T-cell (primary cell): Measurements from ENCODE around the gene MYH9. TPM values are rescaled to one million over a fixed set of nuclear protein-coding genes. Genes with fewer than 3 reads are reported as not detected.

ENCODE experiments used
- ATAC-seq, 4 experiments: fragments of 200-7000 bp in 3 of 4; fragments of 150-1000 bp in 1 of 4; cut with Tn5 transposase; replicated peaks in 1 of 4; 1 replicate in 3 of 4; 2 replicates in 1 of 4; pipeline ENCODE4 v1.10.0; 2021; ENCODE audit warnings: moderate library complexity in 3 of 4, mild to moderate bottlenecking in 2 of 4, moderate number of reproducible peaks in 1 of 4
- CTCF ChIA-PET, 2 donors: fragments of 300-600 bp; sonication (Branson Sonifier 250); formaldehyde crosslinking; loops; one replicate each; lab custom pipeline; 2022; ENCODE audit warnings: antibody characterized with exemption in 2 of 2; lab: Charles Lee
- POLR2A ChIA-PET, 2 donors: fragments of 300-600 bp; sonication (Branson Sonifier 250); formaldehyde crosslinking; loops; one replicate each; lab custom pipeline; 2022; ENCODE audit warnings: antibody characterized with exemption in 2 of 2; lab: Charles Lee
- DNase-seq, 35 experiments: peaks; one replicate each; pipeline versions ENCODE4 v3.0.0 to v3.0.0-alpha.2; 2013 to 2023
- H3K27ac ChIP-seq: one replicate; pipeline ENCODE4 v1.5.1; 2013; ENCODE audit warnings: low read length
- H3K27me3 ChIP-seq, 2 experiments: replicated peaks in 1 of 2; 1 replicate in 1 of 2; 2 replicates in 1 of 2; pipeline versions ENCODE4 v1.6.1 to v1.7.0; 2013; ENCODE audit warnings: low read length in 1 of 2, mixed read lengths in 1 of 2; ENCODE audit not compliant: control insufficient read depth in 2 of 2, insufficient read depth in 2 of 2; ENCODE audit errors: extremely low read depth in 1 of 2
- H3K36me3 ChIP-seq, 2 donors: 1 replicate in 1 of 2; 2 replicates in 1 of 2; pipeline versions ENCODE4 v1.6.1 to v1.7.0; 2013; ENCODE audit warnings: low read length in 1 of 2; ENCODE audit not compliant: control insufficient read depth in 2 of 2, insufficient read depth in 1 of 2; ENCODE audit errors: extremely low read depth in 1 of 2
- H3K4me1 ChIP-seq, 2 experiments: 1 replicate in 1 of 2; 2 replicates in 1 of 2; pipeline versions ENCODE4 v1.6.1 to v1.7.0; 2013; ENCODE audit warnings: low read length in 2 of 2, mixed read lengths in 1 of 2; ENCODE audit not compliant: insufficient read depth in 2 of 2, control insufficient read depth in 1 of 2; ENCODE audit errors: extremely low read depth in 1 of 2
- H3K4me3 ChIP-seq, 2 donors: 1 replicate in 1 of 2; 2 replicates in 1 of 2; pipeline versions ENCODE4 v1.5.1 to v1.7.0; 2013; ENCODE audit warnings: mild to moderate bottlenecking in 2 of 2, low read length in 1 of 2, moderate library complexity in 1 of 2; ENCODE audit not compliant: control insufficient read depth in 1 of 2; ENCODE audit errors: extremely low read depth in 1 of 2
- H3K9me3 ChIP-seq: 2 replicates; pipeline ENCODE4 v1.7.0; 2013
- H3K27ac Mint-ChIP-seq, 2 donors: one replicate each; pipeline ENCODE4 v1.8.0; 2020 to 2021; ENCODE audit warnings: mild to moderate bottlenecking in 2 of 2, mixed read lengths in 2 of 2
- H3K27me3 Mint-ChIP-seq, 2 donors: one replicate each; pipeline ENCODE4 v1.8.0; 2021 to 2022; ENCODE audit warnings: mixed read lengths in 2 of 2
- H3K36me3 Mint-ChIP-seq: one replicate; pipeline ENCODE4 v1.8.0; 2021; ENCODE audit warnings: mixed read lengths
- H3K4me1 Mint-ChIP-seq, 3 donors: one replicate each; pipeline ENCODE4 v1.8.0; 2020 to 2022; ENCODE audit warnings: mixed read lengths in 3 of 3, mild to moderate bottlenecking in 1 of 3
- H3K4me3 Mint-ChIP-seq, 3 donors: one replicate each; pipeline ENCODE4 v1.8.0; 2020 to 2022; ENCODE audit warnings: mild to moderate bottlenecking in 3 of 3, mixed read lengths in 3 of 3, moderate library complexity in 3 of 3
- H3K9me3 Mint-ChIP-seq, 3 donors: one replicate each; pipeline ENCODE4 v1.8.0; 2020 to 2022; ENCODE audit warnings: mixed read lengths in 3 of 3
- WGBS: methylation state at CpG from one replicate; pipeline ENCODE4 v1.1.5; 2013; ENCODE audit warnings: missing lambda C conversion rate; ENCODE audit not compliant: insufficient coverage; 5-methylcytosine and 5-hydroxymethylcytosine counted together
- total RNA-seq, 35 experiments: library from RNA in 6 of 35; stranded (reverse) in 6 of 35; fragments of 120-200 nt in 1 of 35; gene quantifications; one replicate each; pipeline versions ENCODE4 v1.2.1 to v1.2.4 and lab custom pipeline; 2013 to 2026

MYH9 gene
- total RNA-seq, 5 donors from 2014 or later (not counting 1 experiment from before 2014, with no cell fraction given): 816 to 1,109 (median 896) TPM

DNA sequence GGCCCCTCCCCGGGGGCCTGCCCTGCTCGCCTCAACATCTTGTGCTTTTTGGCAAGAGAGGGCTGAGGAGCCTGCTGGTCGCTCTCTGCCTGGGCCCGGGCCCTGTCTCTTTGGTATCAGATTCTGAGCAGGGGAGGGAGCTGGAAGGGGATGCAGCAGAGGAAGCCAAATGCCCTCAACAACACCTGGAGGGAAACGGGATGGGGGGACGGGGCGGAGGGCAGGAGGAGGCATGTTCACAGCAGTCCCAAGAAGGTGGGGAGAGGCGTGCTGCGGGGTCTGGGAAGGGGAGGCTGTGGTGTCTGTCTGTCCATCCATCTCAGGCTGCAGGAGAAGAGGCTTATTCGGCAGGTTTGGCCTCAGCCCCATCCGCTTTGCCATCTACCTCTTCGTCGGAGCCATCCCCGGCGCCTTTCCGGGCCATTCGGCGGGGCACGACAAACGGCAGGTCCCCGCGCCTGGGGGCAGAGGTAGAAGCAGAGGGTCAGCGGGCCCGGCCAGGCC is 105.4 kb downstream of the MYH9 start:
- no peak overlapping the region for H3K4me3 Mint-ChIP-seq
- no peak for ATAC-seq
- DNase-seq: no peak
- Histone ChIP-seq H3K4me3 (no peak overlapping the region), H3K4me1 (peaks cover 2 to 29% of the 10 kb centered on the region in 2 experiments), H3K9me3 (no peaks in the 10 kb centered on the region), H3K27me3 (no peaks in the 10 kb centered on the region), H3K36me3 (peaks cover 24 to 66% of the 10 kb centered on the region in 2 donors), H3K27ac (no peak overlapping the region)
- no peaks in the 10 kb centered on the region for H3K27me3 Mint-ChIP-seq
- no peaks in the 10 kb centered on the region for H3K9me3 Mint-ChIP-seq
- H3K4me1 Mint-ChIP-seq: peaks cover 19 to 22% (median 20%) of the 10 kb centered on the region in 3 donors
- ChIA-PET POLR2A (no interaction called here), CTCF (no interaction called here)
- 96% methylated on average over 18 of the region's 24 CpGs for WGBS
- H3K27ac Mint-ChIP-seq: no peak overlapping the region
- peaks cover 49% of the 10 kb centered on the region for H3K36me3 Mint-ChIP-seq

DNA sequence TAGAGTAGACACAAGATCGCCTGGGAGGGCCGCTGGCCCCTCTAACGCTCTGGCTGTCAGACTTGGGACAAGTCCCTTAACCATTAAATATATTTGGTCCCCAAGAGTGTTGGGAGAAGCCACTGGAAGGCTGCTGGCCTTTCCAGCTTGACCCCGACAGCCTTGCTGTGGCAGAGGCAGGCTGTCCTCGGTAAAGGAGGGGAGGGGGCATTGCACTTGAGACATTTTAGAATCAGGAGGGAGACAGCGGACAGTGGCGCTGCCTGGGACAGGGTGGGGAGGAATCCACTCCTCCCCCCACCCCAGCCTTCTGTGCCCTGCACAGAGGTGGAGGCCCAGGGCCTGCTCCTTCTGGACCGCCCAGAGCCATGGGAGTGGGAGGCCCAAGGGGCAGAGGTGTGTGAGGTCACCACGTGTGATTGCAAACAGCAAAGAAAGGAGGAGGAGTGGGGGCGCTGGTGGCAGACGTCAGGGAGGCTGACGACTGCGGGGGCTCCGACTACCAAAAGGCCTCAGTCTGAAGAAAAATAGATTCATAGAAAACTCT is 105.9 kb downstream of the MYH9 start:
- Mint-ChIP-seq H3K4me1 (peaks cover 16 to 20% (median 18%) of the 10 kb centered on the region in 3 donors), H3K4me3 (no peak overlapping the region), H3K9me3 (no peaks in the 10 kb centered on the region), H3K27ac (peak overlapping the region in 1 of 2 donors; percentile 34), H3K27me3 (no peaks in the 10 kb centered on the region), H3K36me3 (peaks cover 45% of the 10 kb centered on the region)
- ATAC-seq (no peak), DNase-seq (no peak)
- no peaks in the 10 kb centered on the region for H3K27me3 ChIP-seq
- CTCF ChIA-PET: no interaction called here
- no peak overlapping the region for H3K4me3 ChIP-seq
- H3K9me3 ChIP-seq: no peaks in the 10 kb centered on the region
- POLR2A ChIA-PET: no interaction called here
- H3K27ac ChIP-seq: no peak overlapping the region
- WGBS: 93% methylated on average over 6 of the region's 14 CpGs
- H3K4me1 ChIP-seq: peaks cover 4 to 28% of the 10 kb centered on the region in 2 experiments
- peaks cover 24 to 61% of the 10 kb centered on the region in 2 donors for H3K36me3 ChIP-seq

DNA sequence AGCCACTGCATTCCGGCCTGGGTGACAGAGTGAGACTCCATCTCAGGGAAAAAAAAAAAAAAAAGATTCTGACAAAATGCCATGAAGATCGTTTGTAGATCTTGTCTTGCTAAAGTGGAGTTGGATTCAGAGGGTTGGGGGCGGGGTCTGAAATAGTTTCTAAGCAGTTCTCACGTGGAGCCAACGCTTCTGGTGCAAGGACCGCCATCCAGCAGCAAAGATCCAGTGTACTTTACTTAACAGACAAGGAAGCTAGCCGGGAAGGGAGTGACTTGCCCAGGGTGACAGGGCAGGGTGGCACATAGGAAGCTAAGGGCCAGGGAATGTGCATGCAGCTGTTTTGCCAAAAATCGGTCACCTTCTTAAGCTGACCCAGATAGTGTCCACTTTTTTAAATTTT is 107.4 kb downstream of the MYH9 start:
- Mint-ChIP-seq H3K27me3 (no peaks in the 10 kb centered on the region), H3K4me1 (peaks cover 13 to 17% (median 16%) of the 10 kb centered on the region in 3 donors), H3K36me3 (peaks cover 34% of the 10 kb centered on the region), H3K4me3 (no peak overlapping the region), H3K9me3 (no peaks in the 10 kb centered on the region), H3K27ac (peak overlapping the region in 1 of 2 donors; percentile 28)
- ATAC-seq: no peak
- peaks cover 6 to 18% of the 10 kb centered on the region in 2 experiments for H3K4me1 ChIP-seq
- H3K27ac ChIP-seq: no peak overlapping the region
- no peaks in the 10 kb centered on the region for H3K9me3 ChIP-seq
- ChIA-PET POLR2A (no interaction called here), CTCF (interaction anchor here in 1 of 2 donors (0.7 kb wide), 3 partner anchors 17 to 174 kb away, joined by 3 to 4 read pairs (median 4); no protein-coding TSS in a partner anchor)
- H3K4me3 ChIP-seq: no peak overlapping the region
- no peaks in the 10 kb centered on the region for H3K27me3 ChIP-seq
- H3K36me3 ChIP-seq: peaks cover 17 to 46% of the 10 kb centered on the region in 2 donors
- DNase-seq: no peak
- WGBS: 77% methylated on average over 6 of the region's 8 CpGs

DNA sequence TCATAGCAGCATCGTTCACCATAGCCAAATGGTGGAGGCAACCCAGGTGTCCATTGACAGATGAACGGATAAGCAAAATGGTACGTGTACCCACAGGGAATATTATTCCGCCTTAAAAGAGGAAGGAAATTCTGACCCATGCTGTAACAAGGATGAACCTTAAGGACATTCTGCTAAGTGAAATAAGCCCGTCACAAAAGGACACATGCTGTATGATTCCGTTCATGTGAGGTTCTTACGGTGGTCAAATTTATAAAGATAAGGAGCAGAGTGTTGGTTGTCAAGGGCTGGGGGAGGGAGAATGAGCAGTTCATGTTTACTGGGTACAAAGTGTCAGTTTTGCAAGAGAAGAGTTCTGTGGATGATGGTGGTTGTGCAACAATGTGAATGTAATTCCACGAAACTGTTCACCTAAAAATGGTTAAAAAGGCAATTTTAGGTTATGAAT is 108.5 kb downstream of the MYH9 start:
- Histone ChIP-seq H3K4me3 (no peak overlapping the region), H3K4me1 (peaks cover 6 to 16% of the 10 kb centered on the region in 2 experiments), H3K27ac (no peak overlapping the region), H3K9me3 (no peaks in the 10 kb centered on the region), H3K27me3 (no peaks in the 10 kb centered on the region), H3K36me3 (peaks cover 13 to 35% of the 10 kb centered on the region in 2 donors)
- Mint-ChIP-seq H3K9me3 (no peaks in the 10 kb centered on the region), H3K4me3 (no peak overlapping the region), H3K27ac (peak overlapping the region in 1 of 2 donors; percentile 28), H3K36me3 (peaks cover 26% of the 10 kb centered on the region), H3K27me3 (no peaks in the 10 kb centered on the region), H3K4me1 (peaks cover 17 to 22% (median 18%) of the 10 kb centered on the region in 3 donors)
- CTCF ChIA-PET: interaction anchor here in 1 of 2 donors (0.6 to 0.7 kb wide), 2 partner anchors 423 to 946 kb away, joined by 3 to 6 read pairs; no protein-coding TSS in a partner anchor
- POLR2A ChIA-PET: no interaction called here
- 95% methylated on average over 7 of the region's 8 CpGs for WGBS
- ATAC-seq (no peak), DNase-seq (no peak)

DNA sequence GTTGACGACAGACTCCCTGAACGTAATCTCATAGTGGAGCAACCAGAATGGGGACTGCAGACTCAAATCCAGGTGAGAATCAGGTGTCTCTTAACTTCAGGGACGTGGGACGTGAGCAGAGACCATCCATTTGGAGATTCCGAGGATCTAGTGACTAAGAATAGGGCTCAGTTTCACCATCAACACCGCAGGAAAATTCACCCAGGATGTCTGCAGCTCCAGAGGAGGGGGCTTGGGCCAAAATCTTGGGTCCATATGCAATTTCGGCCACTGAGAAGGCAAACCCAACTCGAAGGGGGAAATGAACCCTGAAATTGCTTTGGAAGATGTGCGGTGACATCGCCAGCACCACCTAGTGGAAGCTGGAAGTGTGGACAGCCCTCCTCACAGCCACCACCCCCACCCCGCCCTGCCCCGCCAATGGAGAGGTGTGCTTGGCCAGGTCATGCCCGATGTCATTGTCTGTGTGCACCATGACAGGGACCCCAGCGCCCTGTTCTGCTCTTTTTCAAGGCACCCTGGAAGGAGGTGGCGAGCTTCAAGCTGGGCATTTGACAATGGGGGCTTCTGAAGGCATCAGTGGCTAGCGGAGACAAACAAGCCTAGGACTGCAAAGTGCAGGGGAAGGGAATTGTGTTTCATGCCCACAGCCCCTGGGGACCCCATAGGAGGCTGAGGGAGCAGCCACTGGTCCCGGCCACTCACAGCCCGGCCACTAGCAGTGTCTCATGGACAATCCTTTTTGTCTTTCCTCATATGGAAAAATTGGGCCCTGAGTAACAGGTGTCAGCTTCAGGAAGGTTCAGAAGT is 110.1 kb downstream of the MYH9 start:
- DNase-seq (peak; percentile 35 to 82 (median 58)), ATAC-seq (peak; percentile 72 to 82 (median 80))
- Histone ChIP-seq H3K27me3 (no peaks in the 10 kb centered on the region), H3K36me3 (peaks cover 11 to 21% of the 10 kb centered on the region in 2 donors), H3K27ac (peak overlapping the region; percentile 31), H3K4me3 (no peak overlapping the region), H3K9me3 (no peaks in the 10 kb centered on the region), H3K4me1 (peaks cover 6 to 15% of the 10 kb centered on the region in 2 experiments)
- Mint-ChIP-seq H3K27me3 (no peaks in the 10 kb centered on the region), H3K27ac (peak overlapping the region; percentile 70 to 73), H3K36me3 (peaks cover 16% of the 10 kb centered on the region), H3K9me3 (no peaks in the 10 kb centered on the region), H3K4me3 (no peak overlapping the region), H3K4me1 (peaks cover 17 to 22% (median 18%) of the 10 kb centered on the region in 3 donors)
- POLR2A ChIA-PET: interaction anchor here in 1 of 2 donors (0.7 kb wide), 1 partner anchor 11 kb away, joined by 3 read pairs; no protein-coding TSS in a partner anchor
- WGBS: 44% methylated on average over 10 of the region's 18 CpGs
- CTCF ChIA-PET: interaction anchor here (0.7 to 1.5 kb wide), 8 partner anchors 9 to 209 kb away, joined by 3 to 6 read pairs (median 3); partner anchors contain the start of gene APOL2 (in 1 of the 2)

DNA sequence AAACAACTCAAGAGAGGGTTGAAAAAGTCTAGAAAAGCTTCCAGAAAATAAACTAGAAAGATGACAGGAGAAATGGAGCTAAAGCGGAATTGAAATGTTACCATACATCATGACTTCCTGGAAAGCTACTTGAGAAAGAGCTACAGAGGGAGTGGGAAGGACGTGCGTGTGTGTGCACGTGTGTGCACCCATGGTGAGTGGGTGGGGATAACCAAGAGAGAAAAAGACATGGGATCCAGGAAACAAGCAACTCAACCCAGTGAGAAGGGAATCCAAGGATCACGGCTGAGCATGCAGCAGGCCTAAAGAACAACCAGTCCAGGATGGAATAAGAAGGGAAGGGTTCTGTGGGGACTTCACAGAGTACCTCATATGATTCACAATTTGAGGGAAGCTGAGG is 113.2 kb downstream of the MYH9 start:
- 87% methylated on average over 5 of the region's 5 CpGs for WGBS
- ATAC-seq (no peak), DNase-seq (no peak)
- Histone ChIP-seq H3K4me3 (no peak overlapping the region), H3K27ac (no peak overlapping the region), H3K27me3 (no peaks in the 10 kb centered on the region), H3K36me3 (peaks cover 0 to 3% of the 10 kb centered on the region in 2 donors), H3K9me3 (no peaks in the 10 kb centered on the region), H3K4me1 (peaks cover 6 to 15% of the 10 kb centered on the region in 2 experiments)
- no peaks in the 10 kb centered on the region for H3K36me3 Mint-ChIP-seq
- no peaks in the 10 kb centered on the region for H3K27me3 Mint-ChIP-seq
- ChIA-PET POLR2A (no interaction called here), CTCF (interaction anchor here (0.7 to 1.6 kb wide), 2 partner anchors 15 to 27 kb away, joined by 3 read pairs; no protein-coding TSS in a partner anchor)
- no peaks in the 10 kb centered on the region for H3K9me3 Mint-ChIP-seq
- no peak overlapping the region for H3K27ac Mint-ChIP-seq
- no peak overlapping the region for H3K4me3 Mint-ChIP-seq
- peaks cover 16 to 28% (median 17%) of the 10 kb centered on the region in 3 donors for H3K4me1 Mint-ChIP-seq
